Measurements from ENCODE around the gene CA9. TPM values are rescaled to one million over a fixed set of nuclear protein-coding genes. Genes with fewer than 3 reads are reported as not detected.

The CA9 gene
- total and polyA plus RNA-seq, 9 of the 15 experiments (the other 6 are each of a cell fraction or from before 2014, with no cell fraction given) = 0.15 to 10.6 (median 0.60) TPM; not detected in 4

DNA sequence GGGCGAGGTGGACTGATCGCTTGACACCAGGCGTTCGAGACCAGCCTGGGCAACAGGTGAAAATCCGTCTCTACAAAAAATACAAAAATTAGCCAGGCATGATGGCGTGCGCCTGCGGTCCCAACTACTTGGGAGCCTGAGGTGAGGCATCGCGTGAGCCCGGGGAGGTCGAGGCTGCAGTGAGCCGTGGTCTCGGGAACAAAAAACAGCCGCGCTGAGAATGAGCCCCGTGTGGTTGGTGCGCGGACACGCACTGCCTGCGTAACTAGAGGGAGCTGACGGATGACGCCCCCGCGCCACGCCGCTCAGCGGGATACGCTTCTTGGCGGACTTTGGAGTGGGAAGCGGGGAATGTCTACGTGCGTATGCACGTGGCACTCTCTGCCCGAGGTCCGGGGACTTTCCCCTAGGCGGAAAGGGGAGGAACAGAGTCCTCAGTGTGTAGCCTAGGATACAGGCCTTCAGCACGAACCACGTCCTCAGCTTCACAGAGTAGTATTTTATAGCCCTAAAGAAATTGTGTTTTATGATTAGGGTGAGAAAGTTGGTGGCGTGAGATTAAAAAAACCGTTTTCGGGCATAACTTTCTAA is 16.1 kb upstream of the CA9 start, which contains the start of gene RMRP (continued):
- TF ChIP-seq, protein P1, sequence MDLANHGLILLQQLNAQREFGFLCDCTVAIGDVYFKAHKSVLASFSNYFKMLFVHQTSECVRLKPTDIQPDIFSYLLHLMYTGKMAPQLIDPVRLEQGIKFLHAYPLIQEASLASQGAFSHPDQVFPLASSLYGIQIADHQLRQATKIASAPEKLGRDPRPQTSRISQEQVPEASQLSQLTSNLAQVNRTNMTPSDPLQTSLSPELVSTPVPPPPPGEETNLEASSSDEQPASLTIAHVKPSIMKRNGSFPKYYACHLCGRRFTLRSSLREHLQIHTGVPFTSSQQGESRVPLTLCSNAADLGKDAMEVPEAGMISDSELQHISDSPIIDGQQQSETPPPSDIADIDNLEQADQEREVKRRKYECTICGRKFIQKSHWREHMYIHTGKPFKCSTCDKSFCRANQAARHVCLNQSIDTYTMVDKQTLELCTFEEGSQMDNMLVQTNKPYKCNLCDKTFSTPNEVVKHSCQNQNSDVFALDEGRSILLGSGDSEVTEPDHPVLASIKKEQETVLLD (IDR thresholded peaks at IDR 0.05) = peak; percentile 91
- TF ChIP-seq ELF1 (tag; IDR thresholded peaks at IDR 0.05) (no peak; the same call in 1 of the 2 replicates), GATAD2A (IDR thresholded peaks at IDR 0.05) (no peak), FOXJ2 (tag; IDR thresholded peaks at IDR 0.05) (peak; percentile 55; the same call in 1 of the 2 replicates), ZNF197 (CRISPR knock-in tag; IDR thresholded peaks at IDR 0.05; ENCODE audit: low read depth) (no peak), ZNF311 (CRISPR knock-in tag; IDR thresholded peaks at IDR 0.05) (no peak), ASH1L (IDR thresholded peaks at IDR 0.05; ENCODE audit: borderline replicate concordance, low read depth, partially characterized antibody) (no peak), NCOA2 (IDR thresholded peaks at IDR 0.05; ENCODE audit: partially characterized antibody in 2 of 2) (no peak), ZBTB7A (IDR thresholded peaks at IDR 0.05; ENCODE audit: borderline replicate concordance, control insufficient read depth, low read depth, low read length) (0 out of 2 replicates have a peak, but pooled peaks have one; percentile 59), TAF15 (IDR thresholded peaks at IDR 0.05; ENCODE audit: low read depth, low read length) (no peak), MBD2 (IDR thresholded peaks at IDR 0.05; ENCODE audit: borderline replicate concordance, low read depth) (no peak), ZNF699 (CRISPR knock-in tag; IDR thresholded peaks at IDR 0.05; ENCODE audit: insufficient replicate concordance) (no peak)
- TF ChIP-seq, protein P2, sequence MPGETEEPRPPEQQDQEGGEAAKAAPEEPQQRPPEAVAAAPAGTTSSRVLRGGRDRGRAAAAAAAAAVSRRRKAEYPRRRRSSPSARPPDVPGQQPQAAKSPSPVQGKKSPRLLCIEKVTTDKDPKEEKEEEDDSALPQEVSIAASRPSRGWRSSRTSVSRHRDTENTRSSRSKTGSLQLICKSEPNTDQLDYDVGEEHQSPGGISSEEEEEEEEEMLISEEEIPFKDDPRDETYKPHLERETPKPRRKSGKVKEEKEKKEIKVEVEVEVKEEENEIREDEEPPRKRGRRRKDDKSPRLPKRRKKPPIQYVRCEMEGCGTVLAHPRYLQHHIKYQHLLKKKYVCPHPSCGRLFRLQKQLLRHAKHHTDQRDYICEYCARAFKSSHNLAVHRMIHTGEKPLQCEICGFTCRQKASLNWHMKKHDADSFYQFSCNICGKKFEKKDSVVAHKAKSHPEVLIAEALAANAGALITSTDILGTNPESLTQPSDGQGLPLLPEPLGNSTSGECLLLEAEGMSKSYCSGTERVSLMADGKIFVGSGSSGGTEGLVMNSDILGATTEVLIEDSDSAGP (CRISPR knock-in tag; IDR thresholded peaks at IDR 0.05) = no peak
- TF ChIP-seq, protein P3, sequence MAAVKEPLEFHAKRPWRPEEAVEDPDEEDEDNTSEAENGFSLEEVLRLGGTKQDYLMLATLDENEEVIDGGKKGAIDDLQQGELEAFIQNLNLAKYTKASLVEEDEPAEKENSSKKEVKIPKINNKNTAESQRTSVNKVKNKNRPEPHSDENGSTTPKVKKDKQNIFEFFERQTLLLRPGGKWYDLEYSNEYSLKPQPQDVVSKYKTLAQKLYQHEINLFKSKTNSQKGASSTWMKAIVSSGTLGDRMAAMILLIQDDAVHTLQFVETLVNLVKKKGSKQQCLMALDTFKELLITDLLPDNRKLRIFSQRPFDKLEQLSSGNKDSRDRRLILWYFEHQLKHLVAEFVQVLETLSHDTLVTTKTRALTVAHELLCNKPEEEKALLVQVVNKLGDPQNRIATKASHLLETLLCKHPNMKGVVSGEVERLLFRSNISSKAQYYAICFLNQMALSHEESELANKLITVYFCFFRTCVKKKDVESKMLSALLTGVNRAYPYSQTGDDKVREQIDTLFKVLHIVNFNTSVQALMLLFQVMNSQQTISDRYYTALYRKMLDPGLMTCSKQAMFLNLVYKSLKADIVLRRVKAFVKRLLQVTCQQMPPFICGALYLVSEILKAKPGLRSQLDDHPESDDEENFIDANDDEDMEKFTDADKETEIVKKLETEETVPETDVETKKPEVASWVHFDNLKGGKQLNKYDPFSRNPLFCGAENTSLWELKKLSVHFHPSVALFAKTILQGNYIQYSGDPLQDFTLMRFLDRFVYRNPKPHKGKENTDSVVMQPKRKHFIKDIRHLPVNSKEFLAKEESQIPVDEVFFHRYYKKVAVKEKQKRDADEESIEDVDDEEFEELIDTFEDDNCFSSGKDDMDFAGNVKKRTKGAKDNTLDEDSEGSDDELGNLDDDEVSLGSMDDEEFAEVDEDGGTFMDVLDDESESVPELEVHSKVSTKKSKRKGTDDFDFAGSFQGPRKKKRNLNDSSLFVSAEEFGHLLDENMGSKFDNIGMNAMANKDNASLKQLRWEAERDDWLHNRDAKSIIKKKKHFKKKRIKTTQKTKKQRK (IDR thresholded peaks at IDR 0.05; ENCODE audit: borderline replicate concordance, low read depth, low read length) = no peak
- TF ChIP-seq, protein P4, sequence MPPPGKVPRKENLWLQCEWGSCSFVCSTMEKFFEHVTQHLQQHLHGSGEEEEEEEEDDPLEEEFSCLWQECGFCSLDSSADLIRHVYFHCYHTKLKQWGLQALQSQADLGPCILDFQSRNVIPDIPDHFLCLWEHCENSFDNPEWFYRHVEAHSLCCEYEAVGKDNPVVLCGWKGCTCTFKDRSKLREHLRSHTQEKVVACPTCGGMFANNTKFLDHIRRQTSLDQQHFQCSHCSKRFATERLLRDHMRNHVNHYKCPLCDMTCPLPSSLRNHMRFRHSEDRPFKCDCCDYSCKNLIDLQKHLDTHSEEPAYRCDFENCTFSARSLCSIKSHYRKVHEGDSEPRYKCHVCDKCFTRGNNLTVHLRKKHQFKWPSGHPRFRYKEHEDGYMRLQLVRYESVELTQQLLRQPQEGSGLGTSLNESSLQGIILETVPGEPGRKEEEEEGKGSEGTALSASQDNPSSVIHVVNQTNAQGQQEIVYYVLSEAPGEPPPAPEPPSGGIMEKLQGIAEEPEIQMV (tag; conservative IDR thresholded peaks at IDR 0.05; ENCODE audit: low read depth) = peak; percentile 86

All from K562 (cell line).